IMR-90 (cell line): ENCODE results near the gene VASN. TPM values are rescaled to one million over a fixed set of nuclear protein-coding genes. Genes with fewer than 3 reads are reported as not detected.

Experiments used
- ATAC-seq: fragments of 200-7000 bp; cut with Tn5 transposase; 2 replicates; pipeline ENCODE4 v1.9.1; 2020; ENCODE audit warnings: low read depth, mild to moderate bottlenecking, moderate library complexity
- Bru-seq: library from RNA; stranded (reverse); fragments of 400-500 nt; gene quantifications from one replicate; lab custom pipeline; 2021; lab: Mats Ljungman, UMichigan
- BruChase-seq, 2 experiments: library from RNA; stranded (reverse); fragments of 400-500 nt; gene quantifications; one replicate each; lab custom pipeline; 2021; lab: Mats Ljungman, UMichigan
- BruUV-seq: library from RNA; stranded (reverse); fragments of 400-500 nt; replicated peaks from 2 replicates; lab custom pipeline; 2021; lab: Mats Ljungman, UMichigan
- CTCF ChIA-PET: fragments of 300-600 bp; formaldehyde crosslinking; extraction: SDS; loops from one replicate; lab custom pipeline; 2021; ENCODE audit warnings: antibody characterized with exemption; lab: Yijun Ruan, JAX
- POLR2A ChIA-PET: fragments of 300-600 bp; sonication (Branson Sonifier 250); formaldehyde crosslinking; loops from one replicate; lab custom pipeline; 2022; ENCODE audit warnings: antibody characterized with exemption; ENCODE audit not compliant: unreplicated experiment; lab: Charles Lee
- DNase-seq: peaks from one replicate; pipeline ENCODE4 v3.0.0; 2013
- H2AFZ ChIP-seq: replicated peaks from 2 replicates; pipeline ENCODE3; 2013; ENCODE audit warnings: low read length, mild to moderate bottlenecking; ENCODE audit not compliant: poor library complexity
- H2AK5ac ChIP-seq: 2 replicates; pipeline ENCODE4 v1.6.1; 2013; ENCODE audit warnings: low read depth, low read length, inconsistent platforms
- H2AK9ac ChIP-seq: replicated peaks from 2 replicates; pipeline ENCODE3; 2013; ENCODE audit warnings: mild to moderate bottlenecking, low read depth, low read length, moderate library complexity; ENCODE audit not compliant: poor library complexity
- H2BK120ac ChIP-seq: 2 replicates; pipeline ENCODE4 v1.6.1; 2013; ENCODE audit warnings: low read depth, low read length, inconsistent platforms
- H2BK15ac ChIP-seq: 3 replicates; pipeline ENCODE4 v1.6.1; 2013; ENCODE audit warnings: low read depth, low read length, inconsistent platforms
- H2BK20ac ChIP-seq: 2 replicates; pipeline ENCODE4 v1.6.1; 2013; ENCODE audit warnings: low read depth, mild to moderate bottlenecking, inconsistent platforms, low read length, moderate library complexity
- H2BK5ac ChIP-seq: 2 replicates; pipeline ENCODE4 v1.6.1; 2013; ENCODE audit warnings: mild to moderate bottlenecking, low read depth, low read length, inconsistent platforms; ENCODE audit not compliant: poor library complexity, severe bottlenecking
- H3K14ac ChIP-seq: replicated peaks from 2 replicates; pipeline ENCODE4 v1.6.1; 2013; ENCODE audit warnings: low read depth, low read length, inconsistent platforms
- H3K18ac ChIP-seq: 2 replicates; pipeline ENCODE4 v1.6.1; 2013; ENCODE audit warnings: low read depth, low read length, control low read depth
- H3K23ac ChIP-seq: 2 replicates; pipeline ENCODE4 v1.6.1; 2013; ENCODE audit warnings: low read depth, low read length, inconsistent platforms
- H3K27ac ChIP-seq: 2 replicates; pipeline ENCODE4 v1.5.1; 2013; ENCODE audit warnings: mild to moderate bottlenecking, control low read depth, low read length; ENCODE audit not compliant: insufficient read depth
- H3K27me3 ChIP-seq: 2 replicates; pipeline ENCODE4 v1.6.1; 2013; ENCODE audit warnings: low read length; ENCODE audit not compliant: control insufficient read depth, insufficient read depth
- H3K36me3 ChIP-seq: 2 replicates; pipeline ENCODE4 v1.6.1; 2013; ENCODE audit warnings: low read length, mixed read lengths; ENCODE audit not compliant: control insufficient read depth, insufficient read depth
- H3K4ac ChIP-seq: 2 replicates; pipeline ENCODE4 v1.6.1; 2013; ENCODE audit warnings: low read depth, low read length, inconsistent platforms
- H3K4me1 ChIP-seq: 2 replicates; pipeline ENCODE4 v1.6.1; 2013; ENCODE audit warnings: low read length, mixed read lengths; ENCODE audit not compliant: control insufficient read depth, insufficient read depth
- H3K4me2 ChIP-seq: 2 replicates; pipeline ENCODE4 v1.6.1; 2013; ENCODE audit warnings: low read depth, mild to moderate bottlenecking, control low read depth, low read length, moderate library complexity
- H3K4me3 ChIP-seq: 2 replicates; pipeline ENCODE4 v1.5.1; 2013; ENCODE audit warnings: low read depth, mild to moderate bottlenecking, control low read depth, low read length, moderate library complexity; ENCODE audit not compliant: insufficient read depth
- H3K56ac ChIP-seq: 2 replicates; pipeline ENCODE4 v1.6.1; 2013; ENCODE audit warnings: low read length, inconsistent platforms; ENCODE audit not compliant: insufficient read depth; ENCODE audit errors: extremely low read depth
- H3K79me1 ChIP-seq, 2 experiments: 2 replicates each; pipeline ENCODE4 v1.6.1; 2013; ENCODE audit warnings: low read length in 2 of 2, inconsistent platforms in 1 of 2, low read depth in 1 of 2
- H3K9ac ChIP-seq: 2 replicates; pipeline ENCODE4 v1.6.1; 2013; ENCODE audit warnings: low read depth, low read length, control low read depth
- H3K9me1 ChIP-seq: 2 replicates; pipeline ENCODE4 v1.6.1; 2013; ENCODE audit warnings: low read length, inconsistent platforms; ENCODE audit not compliant: insufficient read depth
- H3K9me3 ChIP-seq: 2 replicates; pipeline ENCODE4 v1.6.1; 2013; ENCODE audit warnings: low read length; ENCODE audit not compliant: control insufficient read depth, insufficient read depth
- H4K20me1 ChIP-seq: 2 replicates; pipeline ENCODE4 v1.6.1; 2013; ENCODE audit warnings: low read length, inconsistent platforms; ENCODE audit not compliant: insufficient read depth
- H4K5ac ChIP-seq: 2 replicates; pipeline ENCODE4 v1.6.1; 2013; ENCODE audit warnings: mild to moderate bottlenecking, low read depth, low read length, control low read depth
- H4K8ac ChIP-seq, 2 experiments: 2 replicates each; pipeline ENCODE4 v1.6.1; 2013; ENCODE audit warnings: low read depth in 2 of 2, low read length in 2 of 2, control low read depth in 1 of 2, inconsistent platforms in 1 of 2
- H4K91ac ChIP-seq: 2 replicates; pipeline ENCODE4 v1.6.1; 2013; ENCODE audit warnings: low read depth, low read length, inconsistent platforms; ENCODE audit not compliant: insufficient read depth
- CEBPB ChIP-seq: IDR thresholded peaks from 2 replicates; pipeline ENCODE4 v1.6.1; 2012; ENCODE audit warnings: low read depth, low read length, improper control_type of control experiment
- CHD1 ChIP-seq: IDR thresholded peaks from 2 replicates; pipeline ENCODE4 v1.6.1; 2012; ENCODE audit warnings: low read depth, low read length, improper control_type of control experiment
- CTCF ChIP-seq: conservative IDR thresholded peaks from 2 replicates; pipeline ENCODE4 v1.5.1; 2012; ENCODE audit warnings: mild to moderate bottlenecking, low read depth, low read length, improper control_type of control experiment
- FOS ChIP-seq: fragments of 150-350 bp; IDR thresholded peaks from 2 replicates; pipeline ENCODE4 v1.6.1; 2016; ENCODE audit warnings: low read depth, low read length
- MAFK ChIP-seq: IDR thresholded peaks from 2 replicates; pipeline ENCODE4 v1.6.1; 2012; ENCODE audit warnings: low read depth, low read length, improper control_type of control experiment
- MAZ ChIP-seq: IDR thresholded peaks from 2 replicates; pipeline ENCODE4 v1.6.1; 2012; ENCODE audit warnings: low read depth, mild to moderate bottlenecking, low read length, improper control_type of control experiment, moderate library complexity, borderline replicate concordance
- MXI1 ChIP-seq: IDR thresholded peaks from 2 replicates; pipeline ENCODE4 v1.6.1; 2012; ENCODE audit warnings: low read depth, mild to moderate bottlenecking, low read length, moderate library complexity, borderline replicate concordance
- POLR2A ChIP-seq: IDR thresholded peaks from 2 replicates; pipeline ENCODE4 v1.6.1; 2012; ENCODE audit warnings: mild to moderate bottlenecking, low read depth, low read length
- RFX5 ChIP-seq: IDR thresholded peaks from 2 replicates; pipeline ENCODE4 v1.8.0; 2012; ENCODE audit warnings: low read depth, mild to moderate bottlenecking, low read length, moderate library complexity
- SMC3 ChIP-seq: fragments of 150-350 bp; IDR thresholded peaks from 2 replicates; pipeline ENCODE4 v1.6.1; 2016; ENCODE audit warnings: low read depth, mild to moderate bottlenecking, antibody characterized with exemption, low read length, moderate library complexity
- USF2 ChIP-seq: fragments of 150-350 bp; IDR thresholded peaks from 2 replicates; pipeline ENCODE4 v1.6.1; 2017; ENCODE audit warnings: mild to moderate bottlenecking, antibody characterized with exemption, low read length, low read depth
- WGBS, 2 experiments: methylation state at CpG; one replicate each; pipeline versions ENCODE4 v1.1.5 to v1.1.7; 2013; ENCODE audit warnings: missing lambda C conversion rate in 2 of 2; ENCODE audit not compliant: insufficient read length in 1 of 2; ENCODE audit errors: extremely low coverage in 2 of 2; 5-methylcytosine and 5-hydroxymethylcytosine counted together
- dilution Hi-C: fragments of 300-500 bp; cut with HindIII; formaldehyde crosslinking; loops from one replicate; pipeline ENCODE4 v1.14.3; 2018; ENCODE audit warnings: low sequenced_read_pairs; ENCODE audit not compliant: unreplicated experiment
- in situ Hi-C: fragments of 300-500 bp; cut with MboI; formaldehyde crosslinking; loops from 3 replicates; pipeline ENCODE4 v1.14.3; 2019; ENCODE audit warnings: low sequenced_read_pairs, inconsistent platforms, mixed read lengths
- intact Hi-C: fragments of 100-400 bp; cut with micrococcal nuclease; formaldehyde crosslinking; loops from 2 replicates; pipeline ENCODE4 v1.10.0; 2022
- long read RNA-seq: library from polyadenylated mRNA; unstranded; transcript quantifications from one replicate; pipeline ENCODE4 v2.0.0, GENCODE V29; 2021; ENCODE audit not compliant: unreplicated experiment
- polyA plus RNA-seq, 3 experiments: library from polyadenylated mRNA; depleted of rRNA; stranded (reverse); fragments of >200 nt; gene quantifications; 2 replicates each; pipeline ENCODE4 v1.2.3, GENCODE V29; 2012; ENCODE audit warnings: low replicate concordance in 1 of 3
- total RNA-seq: library from RNA; depleted of rRNA; stranded (reverse); fragments of >200 nt; gene quantifications from 2 replicates; pipeline ENCODE4 v1.2.3, GENCODE V29; 2012; rRNA removed

VASN gene
- total RNA-seq (9.3 and 10.3 TPM in 2 replicates), polyA plus RNA-seq (2012; rRNA removed) (83.8 and 87.2 TPM in 2 replicates), Bru-seq, nascent RNA (percentile 80 among the genes with signal in this experiment), BruChase-seq, experiment 1, labeled RNA remaining after a 6-hour chase (percentile 79 among the genes with signal in this experiment), BruChase-seq, experiment 2, labeled RNA remaining after a 2-hour chase (percentile 77 among the genes with signal in this experiment)
- 83.6 and 183 TPM in 2 replicates for polyA plus RNA-seq (2012; cell fraction: cytosol; rRNA removed)
- 42.8 and 134 TPM in 2 replicates for polyA plus RNA-seq (2012; cell fraction: nucleus; rRNA removed; ENCODE audit: low replicate concordance)
- long read RNA-seq, transcript VASN-201 (2 exons, 2,806 nt), result major isoform, 171 of 507 reads
- long read RNA-seq, partial matches to known transcripts, result 327 of 507 reads
- long read RNA-seq, other reads (novel, unspliced or antisense), result 9 of 507 reads

- ChIA-PET CTCF (interaction anchor here (1.5 kb wide), 1 partner anchor 38 kb away, joined by 3 read pairs; no protein-coding TSS in a partner anchor), POLR2A (interaction anchor here (0.6 to 1.1 kb wide), 2 partner anchors 62 to 82 kb away, joined by 3 to 11 read pairs; no protein-coding TSS in a partner anchor)
- Histone ChIP-seq H3K36me3 (peaks cover 6% of the 10 kb centered on the region; the same call in 1 of the 2 replicates), H3K27ac (peak within 1 kb of the TSS; percentile 99), H3K56ac (peak within 1 kb of the TSS; percentile 76), H4K5ac (peak within 1 kb of the TSS; percentile 65), H3K9ac (peak within 1 kb of the TSS; percentile 89), H4K91ac (peak within 1 kb of the TSS; percentile 96), H3K4me2 (peak within 1 kb of the TSS; percentile 97), H3K14ac (peak within 1 kb of the TSS; percentile 98), H2AK5ac (peak within 1 kb of the TSS; percentile 98), H2BK15ac (peak within 1 kb of the TSS; percentile 64; the same call in 2 of the 3 replicates), H2BK120ac (peak within 1 kb of the TSS; percentile 91), H3K4ac (peak within 1 kb of the TSS; percentile 96), H3K18ac (peak within 1 kb of the TSS; percentile 88), H2AK9ac (peak within 1 kb of the TSS; percentile 96), H3K9me3 (no peaks in the 10 kb centered on the region), H3K9me1 (peaks cover 27% of the 10 kb centered on the region), H3K79me1 (peaks cover 4 to 62% of the 10 kb centered on the region in 2 experiments; a peak in 3 of 4 replicates), H2BK5ac (peak within 1 kb of the TSS; percentile 91), H4K8ac (peak within 1 kb of the TSS; percentile 3 to 87; a peak in 3 of 4 replicates), H4K20me1 (peaks cover 55% of the 10 kb centered on the region), H3K4me1 (peaks cover 41% of the 10 kb centered on the region), H3K23ac (peak within 1 kb of the TSS; percentile 96), H2BK20ac (peak within 1 kb of the TSS; percentile 81), H2AFZ (peak within 1 kb of the TSS; percentile 81), H3K27me3 (no peaks in the 10 kb centered on the region), H3K4me3 (peak within 1 kb of the TSS; percentile 87)
- BruUV-seq, result no TSS peak
- no peak for TF ChIP-seq SMC3
- TF ChIP-seq POLR2A, result peak; percentile 99
- TF ChIP-seq USF2, result peak; percentile 58
- no peak for TF ChIP-seq RFX5
- peak; percentile 67; the same call in 1 of the 2 replicates for TF ChIP-seq MAZ
- TF ChIP-seq CEBPB, result no peak
- TF ChIP-seq FOS, result no peak
- no peak for TF ChIP-seq MAFK
- no peak for TF ChIP-seq CTCF
- no peak for TF ChIP-seq CHD1
- peak; percentile 81; the same call in 1 of the 2 replicates for TF ChIP-seq MXI1
- intact Hi-C loops (no loop called here), dilution Hi-C loops (no loop called here), in situ Hi-C loops (no loop called here)
- ATAC-seq (peak; percentile 63), DNase-seq (peak; percentile 75)
- WGBS, 2 experiments, result 2% methylated on average over 19 of the region's 50 CpGs; no CpG with 5 or more reads in 1 of the 2 experiments
These were observed at the start of gene VASN for GRCh38 chr16:4371357-4372000. Gene VASN, plus strand, starts transcription at chr16:4371848. Its CDS starts 9,030 bp downstream, at chr16:4380878.
